Measurements from ENCODE around the gene GAST. TPM values are rescaled to one million over a fixed set of nuclear protein-coding genes. Genes with fewer than 3 reads are reported as not detected.

The GAST gene
- total and polyA plus RNA-seq, 9 donors: not detected

- Histone ChIP-seq H3K4me3 (no peak overlapping the region), H3K9me3 (no peaks in the 10 kb centered on the region), H3K4me1 (ENCODE audit: insufficient read depth) (peaks cover 4% of the 10 kb centered on the region), H3K27ac (no peak overlapping the region), H3K27me3 (no peaks in the 10 kb centered on the region), H3K36me3 (no peaks in the 10 kb centered on the region)
- intact Hi-C loops (cut with DNase I): loop anchor here (1.0 to 2.0 kb wide), 2 partner anchors 63 to 64 kb away; no protein-coding TSS in a partner anchor
- no peak for DNase-seq
- TF ChIP-seq POLR2A (IDR thresholded peaks at IDR 0.05): no peak
- TF ChIP-seq CTCF (IDR thresholded peaks at IDR 0.05): no peak
- TF ChIP-seq EP300 (IDR thresholded peaks at IDR 0.05): no peak
- 18 to 40% (median 31%) methylated on average over 5 of the region's 5 CpGs for WGBS, 3 donors
These were observed 25.5 kb downstream of the GAST start for GRCh38 chr17:41737680-41738023.

DNA sequence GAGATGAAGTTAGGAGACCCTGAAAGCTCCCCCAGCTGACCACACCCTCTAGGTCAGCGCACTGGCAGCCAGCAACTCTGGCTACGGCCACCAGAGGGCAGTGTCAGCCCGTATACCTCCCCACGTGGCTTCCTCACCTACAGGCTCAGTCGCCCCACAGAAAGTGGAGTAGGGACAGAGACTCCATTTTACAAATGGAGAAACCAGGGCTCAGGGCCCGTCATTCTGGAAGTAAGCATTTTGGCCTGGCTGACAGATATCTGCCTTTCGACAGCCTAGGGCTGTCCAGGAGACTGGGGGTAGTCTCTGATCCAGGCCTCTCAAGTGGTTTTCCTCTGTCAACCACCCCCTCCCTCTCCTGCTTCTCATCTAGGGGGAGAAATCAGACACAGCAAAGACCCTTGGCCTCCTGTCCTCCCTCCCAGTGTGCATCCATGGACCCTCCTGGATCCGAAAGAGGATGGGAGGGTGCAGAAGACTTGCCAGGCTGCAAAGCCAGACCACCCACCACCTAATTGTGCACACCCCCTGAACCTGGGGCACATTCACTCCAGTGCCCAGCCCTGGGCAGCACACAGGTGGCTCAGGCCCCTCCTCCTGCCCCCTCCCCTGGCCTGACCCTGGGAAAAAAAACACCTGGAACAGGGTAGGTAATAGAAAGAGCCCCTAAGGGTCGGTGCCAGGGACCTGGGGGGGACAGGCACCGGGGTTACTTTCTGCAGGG, 26.1 kb downstream of the GAST start:
- Histone ChIP-seq H3K4me3 (no peak overlapping the region), H3K36me3 (no peaks in the 10 kb centered on the region), H3K27ac (no peak overlapping the region), H3K4me1 (ENCODE audit: insufficient read depth) (peaks cover 4% of the 10 kb centered on the region), H3K9me3 (no peaks in the 10 kb centered on the region), H3K27me3 (no peaks in the 10 kb centered on the region)
- DNase-seq: peak; percentile 69 to 89 (median 84)
- intact Hi-C loops (cut with DNase I): loop anchor here in 3 of 4 donors (1.0 to 2.0 kb wide), 2 partner anchors 63 kb away; no protein-coding TSS in a partner anchor
- 28 to 33% (median 30%) methylated on average over 10 of the region's 10 CpGs for WGBS, 3 donors
- TF ChIP-seq CTCF (IDR thresholded peaks at IDR 0.05) (peak; percentile 97 to 99 (median 98)), EP300 (IDR thresholded peaks at IDR 0.05) (no peak)

- WGBS, 3 donors: 91 to 100% (median 97%) methylated on average over 5 of the region's 5 CpGs
- H3K27ac ChIP-seq: no peak overlapping the region
- intact Hi-C loops (cut with DNase I): loop anchor here in 3 of 4 donors (1.0 to 2.0 kb wide), 2 partner anchors 62 to 63 kb away; no protein-coding TSS in a partner anchor
- H3K9me3 ChIP-seq: no peaks in the 10 kb centered on the region
- no peaks in the 10 kb centered on the region for H3K36me3 ChIP-seq
- H3K27me3 ChIP-seq: no peaks in the 10 kb centered on the region
- no peak for DNase-seq
- no peak for TF ChIP-seq CTCF (IDR thresholded peaks at IDR 0.05)
- no peak for TF ChIP-seq EP300 (IDR thresholded peaks at IDR 0.05)
- TF ChIP-seq POLR2A (IDR thresholded peaks at IDR 0.05): no peak
- H3K4me1 ChIP-seq (ENCODE audit: insufficient read depth): peaks cover 4% of the 10 kb centered on the region
- no peak overlapping the region for H3K4me3 ChIP-seq
These were observed 26.6 kb downstream of the GAST start for GRCh38 chr17:41738801-41739112.

DNA sequence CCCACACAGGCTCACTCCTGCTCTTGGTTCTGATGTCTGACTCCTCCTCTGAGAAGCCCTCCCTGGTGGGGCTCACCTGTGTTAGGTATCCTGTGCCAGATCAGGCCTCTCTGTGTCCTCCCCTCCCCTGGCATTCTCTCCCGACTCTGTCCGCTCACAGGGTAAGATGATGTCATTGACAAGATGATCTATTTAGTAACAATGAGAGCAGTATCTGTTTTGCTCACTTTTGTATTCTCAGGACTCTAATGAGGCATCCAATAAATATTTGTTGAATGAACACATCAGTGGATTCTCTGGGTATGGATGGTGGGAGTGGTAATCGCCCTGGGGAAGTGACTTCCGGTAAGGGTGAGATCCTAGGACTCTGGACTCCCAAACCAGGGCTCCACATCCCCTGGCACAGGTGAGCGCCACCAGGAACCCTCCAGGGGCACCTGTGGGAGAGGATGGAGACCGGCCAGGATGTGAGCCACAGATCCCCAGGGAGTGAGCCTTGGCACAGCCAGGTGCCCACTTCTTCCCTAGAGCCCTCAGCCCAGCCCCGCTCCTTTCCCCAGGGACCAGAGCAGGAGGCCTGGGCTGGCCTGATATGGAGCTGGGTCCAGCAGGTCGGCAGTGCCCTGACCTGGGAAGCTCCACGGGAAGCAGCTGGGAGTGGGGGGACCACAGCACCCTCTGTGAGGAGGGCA, 27.7 kb downstream of the GAST start:
- Histone ChIP-seq H3K4me1 (ENCODE audit: insufficient read depth) (peaks cover 1% of the 10 kb centered on the region), H3K4me3 (no peak overlapping the region), H3K9me3 (no peaks in the 10 kb centered on the region), H3K36me3 (no peaks in the 10 kb centered on the region), H3K27me3 (no peaks in the 10 kb centered on the region), H3K27ac (no peak overlapping the region)
- no peak for DNase-seq
- no peak for TF ChIP-seq CTCF (IDR thresholded peaks at IDR 0.05)
- TF ChIP-seq EP300 (IDR thresholded peaks at IDR 0.05): no peak
- TF ChIP-seq POLR2A (IDR thresholded peaks at IDR 0.05): no peak
- intact Hi-C loops (cut with DNase I): loop anchor here in 2 of 4 donors (2.0 kb wide), 1 partner anchor 61 kb away; no protein-coding TSS in a partner anchor
- WGBS, 3 donors: 65 to 75% (median 74%) methylated on average over 9 of the region's 9 CpGs

All from ovary (tissue), 9 donors.